ENCODE results near the gene SESN2.

DNA sequence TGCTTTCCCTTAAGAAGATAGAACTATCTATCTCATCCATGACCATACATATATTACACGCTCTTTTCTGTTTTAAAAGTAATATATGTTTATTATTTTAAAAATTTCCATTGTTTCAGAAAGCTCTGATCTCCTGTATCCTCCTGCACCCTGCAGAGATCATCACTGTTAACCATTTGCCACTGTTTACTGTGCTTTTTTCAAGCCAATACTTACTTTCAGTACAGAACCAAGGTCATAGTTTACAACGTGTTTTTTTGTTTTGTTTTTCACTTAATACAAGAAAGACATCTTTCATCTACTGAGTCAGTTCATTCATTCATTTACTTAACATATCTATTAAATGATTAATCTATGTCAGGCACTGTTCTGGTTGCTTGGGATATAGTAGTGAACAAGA is 10.2 kb downstream of the SESN2 start:
- TF ChIP-seq, protein P1, sequence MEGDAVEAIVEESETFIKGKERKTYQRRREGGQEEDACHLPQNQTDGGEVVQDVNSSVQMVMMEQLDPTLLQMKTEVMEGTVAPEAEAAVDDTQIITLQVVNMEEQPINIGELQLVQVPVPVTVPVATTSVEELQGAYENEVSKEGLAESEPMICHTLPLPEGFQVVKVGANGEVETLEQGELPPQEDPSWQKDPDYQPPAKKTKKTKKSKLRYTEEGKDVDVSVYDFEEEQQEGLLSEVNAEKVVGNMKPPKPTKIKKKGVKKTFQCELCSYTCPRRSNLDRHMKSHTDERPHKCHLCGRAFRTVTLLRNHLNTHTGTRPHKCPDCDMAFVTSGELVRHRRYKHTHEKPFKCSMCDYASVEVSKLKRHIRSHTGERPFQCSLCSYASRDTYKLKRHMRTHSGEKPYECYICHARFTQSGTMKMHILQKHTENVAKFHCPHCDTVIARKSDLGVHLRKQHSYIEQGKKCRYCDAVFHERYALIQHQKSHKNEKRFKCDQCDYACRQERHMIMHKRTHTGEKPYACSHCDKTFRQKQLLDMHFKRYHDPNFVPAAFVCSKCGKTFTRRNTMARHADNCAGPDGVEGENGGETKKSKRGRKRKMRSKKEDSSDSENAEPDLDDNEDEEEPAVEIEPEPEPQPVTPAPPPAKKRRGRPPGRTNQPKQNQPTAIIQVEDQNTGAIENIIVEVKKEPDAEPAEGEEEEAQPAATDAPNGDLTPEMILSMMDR (IDR thresholded peaks at IDR 0.05; ENCODE audit: low read depth, low read length), result no peak
- TF ChIP-seq EZH2phosphoT487 (IDR thresholded peaks at IDR 0.05; ENCODE audit: low read depth), result no peak
